ENCODE data around the gene ARID1B. TPM values are rescaled to one million over a fixed set of nuclear protein-coding genes. Genes with fewer than 3 reads are reported as not detected.

Gene ARID1B
- total RNA-seq, 1 donor from 2014 or later: 26.2 TPM

GRCh38 chr6:156773935-156774852 lies 3.0 kb upstream of the ARID1B start:
- no peak for DNase-seq (ENCODE audit: low read depth)

- DNase-seq (ENCODE audit: low read depth): peak; percentile 63
These were observed 2.2 kb upstream of the ARID1B start for GRCh38 chr6:156774863-156775405.

GRCh38 chr6:156775717-156776116 lies 1.5 kb upstream of the ARID1B start:
- peak; percentile 16 for DNase-seq (ENCODE audit: low read depth)

GRCh38 chr6:156776470-156776839 lies 723 bp upstream of the ARID1B start:
- DNase-seq (ENCODE audit: low read depth): peak; percentile 45

GRCh38 chr6:156777577-156778453 lies 637 bp downstream of the ARID1B start:
- DNase-seq (ENCODE audit: low read depth): peak; percentile 63

GRCh38 chr6:156778454-156779205 lies 1.5 kb downstream of the ARID1B start:
- DNase-seq (ENCODE audit: low read depth): peak; percentile 49

- peak; percentile 46 for DNase-seq (ENCODE audit: low read depth)
These were observed 2.3 kb downstream of the ARID1B start for GRCh38 chr6:156779206-156780094.

- peak; percentile 89 for DNase-seq (ENCODE audit: low read depth)
These were observed 3.0 kb downstream of the ARID1B start for GRCh38 chr6:156780102-156780641.

- peak; percentile 24 for DNase-seq (ENCODE audit: low read depth)
These were observed 4.0 kb downstream of the ARID1B start for GRCh38 chr6:156780962-156781853.

- no peak for DNase-seq (ENCODE audit: low read depth)
These were observed 4.9 kb downstream of the ARID1B start for GRCh38 chr6:156781861-156782631.

- DNase-seq (ENCODE audit: low read depth): peak; percentile 7
These were observed 5.6 kb downstream of the ARID1B start for GRCh38 chr6:156782691-156783320.

GRCh38 chr6:156783958-156784357 lies 6.8 kb downstream of the ARID1B start:
- no peak for DNase-seq (ENCODE audit: low read depth)

GRCh38 chr6:156786652-156787051 lies 9.5 kb downstream of the ARID1B start:
- DNase-seq (ENCODE audit: low read depth): no peak

- no peak for DNase-seq (ENCODE audit: low read depth)
These were observed 10.7 kb downstream of the ARID1B start for GRCh38 chr6:156787569-156788492.

GRCh38 chr6:156789081-156789943 lies 12.1 kb downstream of the ARID1B start:
- DNase-seq (ENCODE audit: low read depth): no peak
